RWPE1 (cell line): ENCODE results near the gene KIF16B.
"Not testable (repeated sequence)": the region's sequence is repeated elsewhere in the genome, so short reads cannot be mapped to it uniquely, and the experiment has no call there.

Source experiments
- CTCF ChIA-PET: fragments of 350-600 bp; sonication (Branson Sonifier 250); formaldehyde crosslinking; extraction: SDS; loops from one replicate; lab custom pipeline; 2021; lab: Yijun Ruan, JAX
- POLR2A ChIA-PET: fragments of 400-600 bp; formaldehyde crosslinking; extraction: SDS; loops from one replicate; lab custom pipeline; 2020; ENCODE audit warnings: antibody characterized with exemption; ENCODE audit not compliant: low non-redundant PET; lab: Yijun Ruan, JAX
- DNase-seq: peaks from one replicate; pipeline ENCODE4 v3.0.0; 2012; ENCODE audit warnings: low spot score
- H3K27ac ChIP-seq: fragments of 450-650 bp; 2 replicates; pipeline ENCODE4 v1.5.1; 2017
- CTCF ChIP-seq: fragments of 450-650 bp; conservative IDR thresholded peaks from 2 replicates; pipeline ENCODE4 v1.5.1; 2017; ENCODE audit warnings: low read depth, mild to moderate bottlenecking

The KIF16B gene

GRCh38 chr20:16520154-16520553 lies 53.1 kb downstream of the KIF16B start:
- no peak for DNase-seq
- H3K27ac ChIP-seq: peak overlapping the region; percentile 2; the same call in 1 of the 2 replicates
- TF ChIP-seq CTCF: no peak
- CTCF ChIA-PET: no interaction called here
- POLR2A ChIA-PET: no interaction called here

- DNase-seq, CTCF ChIA-PET, H3K27ac ChIP-seq, POLR2A ChIA-PET: not testable (repeated sequence)
These were observed 53.6 kb downstream of the KIF16B start for GRCh38 chr20:16519673-16520072.

GRCh38 chr20:16518784-16519084 lies 54.5 kb downstream of the KIF16B start:
- no peak for TF ChIP-seq CTCF
- POLR2A ChIA-PET: no interaction called here
- no peak overlapping the region for H3K27ac ChIP-seq
- CTCF ChIA-PET: interaction anchor here (0.5 to 1.5 kb wide), 6 partner anchors 9 to 135 kb away, joined by 3 to 5 read pairs (median 4); no protein-coding TSS in a partner anchor
- DNase-seq: no peak

- peak; percentile 79 for DNase-seq
- H3K27ac ChIP-seq: no peak overlapping the region
- TF ChIP-seq CTCF: peak; percentile 68
- ChIA-PET POLR2A (no interaction called here), CTCF (interaction anchor here (0.6 to 1.5 kb wide), 7 partner anchors 9 to 1911 kb away, joined by 3 to 5 read pairs (median 4); no protein-coding TSS in a partner anchor)
These were observed 55.1 kb downstream of the KIF16B start for GRCh38 chr20:16517946-16518783.

- no peak overlapping the region for H3K27ac ChIP-seq
- POLR2A ChIA-PET: no interaction called here
- CTCF ChIA-PET: no interaction called here
- TF ChIP-seq CTCF: no peak
- no peak for DNase-seq
These were observed 56.5 kb downstream of the KIF16B start for GRCh38 chr20:16516794-16517193.

GRCh38 chr20:16515046-16515445 lies 58.2 kb downstream of the KIF16B start:
- no peak for TF ChIP-seq CTCF
- no peak for DNase-seq
- H3K27ac ChIP-seq: no peak overlapping the region
- CTCF ChIA-PET: no interaction called here
- POLR2A ChIA-PET: no interaction called here

GRCh38 chr20:16514140-16514539 lies 59.1 kb downstream of the KIF16B start:
- ChIA-PET CTCF (no interaction called here), POLR2A (interaction anchor here (0.6 kb wide), 1 partner anchor 246 kb away, joined by 4 read pairs; no protein-coding TSS in a partner anchor)
- TF ChIP-seq CTCF: no peak
- no peak overlapping the region for H3K27ac ChIP-seq
- DNase-seq: no peak
